ENCODE measurements around the gene HOXD3. TPM values are rescaled to one million over a fixed set of nuclear protein-coding genes. Genes with fewer than 3 reads are reported as not detected.
A peak's percentile ranks its signal among the peaks of the same experiment; 100 is the strongest.

Gene HOXD3
- total RNA-seq, 2 experiments from 2014 or later: not detected

DNA sequence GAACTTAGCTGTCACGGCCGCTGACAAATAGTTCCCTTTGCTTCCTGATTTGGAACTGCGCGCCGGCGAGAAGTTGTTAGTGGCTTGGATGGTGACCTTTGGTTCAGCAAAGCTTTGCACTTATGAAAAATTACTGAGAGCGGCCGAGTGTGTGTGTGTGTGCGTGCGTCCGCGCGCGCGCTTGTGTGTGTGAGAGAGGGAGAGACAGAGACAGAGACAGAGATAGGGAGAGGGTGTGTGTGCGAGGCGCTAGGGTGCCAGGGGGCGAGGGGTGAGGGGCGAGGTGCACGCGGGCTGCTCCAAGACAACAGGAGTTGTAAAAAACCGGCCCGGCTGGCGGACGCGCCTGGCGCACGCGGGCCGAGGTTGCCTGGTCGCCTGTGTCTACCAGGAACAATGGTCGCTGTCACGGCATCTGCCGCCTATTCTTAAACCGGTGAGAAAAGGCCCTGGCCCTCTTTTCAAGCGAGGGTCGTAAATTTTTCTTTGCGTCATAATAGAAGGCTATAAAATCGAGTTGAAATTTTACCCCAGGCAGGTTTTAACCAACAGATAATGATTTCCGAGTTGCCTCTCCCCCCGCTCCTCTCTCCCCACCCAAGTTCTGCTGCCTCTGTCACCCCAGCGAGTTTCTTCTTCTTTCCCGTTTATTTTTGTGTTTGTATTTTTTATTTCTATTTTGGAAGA, 535 bp downstream of the HOXD3 start:
- Mint-ChIP-seq H3K36me3 (ENCODE audit: low read depth) (peaks cover 8% of the 10 kb centered on the region), H3K4me1 (ENCODE audit: low read depth) (peaks cover 11% of the 10 kb centered on the region), H3K27ac (peak overlapping the region; percentile 16), H3K4me3 (peak overlapping the region; percentile 30), H3K9me3 (ENCODE audit: insufficient read depth) (no peaks in the 10 kb centered on the region), H3K27me3 (ENCODE audit: low read depth) (peaks cover 82% of the 10 kb centered on the region)
- DNase-seq (no peak), ATAC-seq (no peak)
- ChIA-PET POLR2A (no interaction called here), CTCF (interaction anchor here (2.1 kb wide), 1 partner anchor 297 kb away, joined by 4 read pairs; no protein-coding TSS in a partner anchor)

DNA sequence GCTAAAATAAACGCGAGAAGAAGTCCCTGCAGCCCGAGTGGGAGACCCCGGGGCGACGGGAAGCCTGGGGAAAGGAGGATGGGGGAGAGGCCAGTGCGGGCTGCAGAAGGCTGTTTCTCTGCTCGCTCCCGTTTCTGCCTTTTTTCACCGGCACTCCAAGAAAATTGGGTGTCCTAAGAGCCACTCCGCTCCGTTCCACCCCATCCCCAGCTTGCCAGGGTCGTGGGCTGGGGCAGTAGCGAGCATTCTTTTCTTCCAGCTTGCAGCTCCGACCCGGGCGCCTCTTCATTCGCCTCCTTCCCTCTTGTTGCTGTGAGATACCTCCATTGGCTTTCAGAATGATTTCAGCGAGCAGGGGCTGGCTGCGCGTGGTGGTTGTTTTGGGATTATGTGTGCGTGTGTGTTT, 1.1 kb downstream of the HOXD3 start:
- DNase-seq (no peak), ATAC-seq (no peak)
- H3K9me3 Mint-ChIP-seq (ENCODE audit: insufficient read depth): no peaks in the 10 kb centered on the region
- peak overlapping the region; percentile 10 for H3K4me3 Mint-ChIP-seq
- ChIA-PET POLR2A (no interaction called here), CTCF (interaction anchor here (2.1 kb wide), 1 partner anchor 297 kb away, joined by 4 read pairs; no protein-coding TSS in a partner anchor)
- H3K36me3 Mint-ChIP-seq (ENCODE audit: low read depth): peaks cover 8% of the 10 kb centered on the region
- peaks cover 81% of the 10 kb centered on the region for H3K27me3 Mint-ChIP-seq (ENCODE audit: low read depth)
- H3K4me1 Mint-ChIP-seq (ENCODE audit: low read depth): peaks cover 11% of the 10 kb centered on the region
- peak overlapping the region; percentile 11 for H3K27ac Mint-ChIP-seq

- Mint-ChIP-seq H3K27ac (no peak overlapping the region), H3K27me3 (ENCODE audit: low read depth) (peaks cover 83% of the 10 kb centered on the region), H3K36me3 (ENCODE audit: low read depth) (peaks cover 8% of the 10 kb centered on the region), H3K4me3 (no peak overlapping the region), H3K4me1 (ENCODE audit: low read depth) (peaks cover 11% of the 10 kb centered on the region), H3K9me3 (ENCODE audit: insufficient read depth) (no peaks in the 10 kb centered on the region)
- ChIA-PET POLR2A (no interaction called here), CTCF (interaction anchor here (1.5 to 2.1 kb wide), 2 partner anchors 20 to 296 kb away, joined by 3 to 4 read pairs; no protein-coding TSS in a partner anchor)
- ATAC-seq (no peak), DNase-seq (no peak)
Observed at GRCh38 chr2:176158855-176159662, 2.0 kb downstream of the HOXD3 start.

GRCh38 chr2:176159663-176160250, 2.6 kb downstream of the HOXD3 start:
- Mint-ChIP-seq H3K36me3 (ENCODE audit: low read depth) (peaks cover 11% of the 10 kb centered on the region), H3K27ac (no peak overlapping the region), H3K27me3 (ENCODE audit: low read depth) (peaks cover 84% of the 10 kb centered on the region), H3K9me3 (ENCODE audit: insufficient read depth) (no peaks in the 10 kb centered on the region), H3K4me1 (ENCODE audit: low read depth) (peaks cover 13% of the 10 kb centered on the region), H3K4me3 (peak overlapping the region; percentile 15)
- ChIA-PET CTCF (interaction anchor here (1.1 to 1.5 kb wide), 3 partner anchors 21 to 394 kb away, joined by 3 read pairs; no protein-coding TSS in a partner anchor), POLR2A (no interaction called here)
- DNase-seq (no peak), ATAC-seq (no peak)

- H3K4me1 Mint-ChIP-seq (ENCODE audit: low read depth): peaks cover 13% of the 10 kb centered on the region
- H3K27me3 Mint-ChIP-seq (ENCODE audit: low read depth): peaks cover 83% of the 10 kb centered on the region
- ATAC-seq (no peak), DNase-seq (no peak)
- H3K9me3 Mint-ChIP-seq (ENCODE audit: insufficient read depth): no peaks in the 10 kb centered on the region
- ChIA-PET POLR2A (no interaction called here), CTCF (interaction anchor here (1.1 to 1.5 kb wide), 3 partner anchors 21 to 394 kb away, joined by 3 read pairs; no protein-coding TSS in a partner anchor)
- H3K4me3 Mint-ChIP-seq: no peak overlapping the region
- H3K36me3 Mint-ChIP-seq (ENCODE audit: low read depth): peaks cover 11% of the 10 kb centered on the region
- no peak overlapping the region for H3K27ac Mint-ChIP-seq
Observed at GRCh38 chr2:176160251-176160985, 3.3 kb downstream of the HOXD3 start.

DNA sequence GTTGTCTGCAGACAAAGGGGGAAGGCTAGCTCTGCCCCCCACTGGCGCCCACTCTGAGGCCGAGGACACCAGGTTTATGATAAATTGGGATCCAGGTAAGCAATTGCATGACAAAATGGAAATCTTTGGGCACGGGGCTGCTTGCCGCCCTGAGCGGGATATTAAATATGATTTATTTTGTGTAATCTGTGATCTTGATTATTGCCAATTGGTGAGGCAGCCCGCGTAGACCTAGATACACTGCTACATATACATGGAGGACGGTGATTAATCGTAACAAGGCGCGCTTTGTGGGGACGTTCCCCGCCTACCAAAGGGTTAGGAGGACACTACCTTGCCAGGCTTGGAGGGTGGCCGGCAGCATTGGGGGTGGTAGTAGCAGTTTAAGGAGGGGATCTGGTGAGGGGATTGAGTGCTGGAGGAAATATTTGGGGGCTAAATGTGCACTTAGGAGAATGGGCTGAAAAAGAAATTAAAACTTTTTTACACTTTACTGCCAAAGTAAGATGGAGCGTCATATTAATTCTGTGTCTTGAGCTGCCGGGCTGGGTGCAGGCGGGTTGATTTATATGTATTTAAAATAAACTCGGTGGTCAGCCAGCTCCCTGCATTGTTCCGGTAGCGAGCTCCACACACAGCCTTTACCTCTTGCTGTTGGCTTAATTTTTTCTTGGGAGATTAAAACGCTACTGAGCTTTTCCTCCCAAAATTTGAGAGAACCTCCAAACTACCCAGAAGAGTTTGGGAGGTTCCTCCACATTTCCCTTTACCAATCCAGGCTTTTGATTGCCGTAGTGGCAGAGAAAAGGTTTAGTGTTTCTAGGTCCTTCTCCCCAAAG, 4.1 kb downstream of the HOXD3 start:
- POLR2A ChIA-PET: interaction anchor here (0.6 to 0.8 kb wide), 2 partner anchors 76 to 103 kb away, joined by 3 read pairs; no protein-coding TSS in a partner anchor
- H3K4me3 Mint-ChIP-seq: no peak overlapping the region
- DNase-seq (no peak), ATAC-seq (no peak)
- peaks cover 13% of the 10 kb centered on the region for H3K4me1 Mint-ChIP-seq (ENCODE audit: low read depth)
- no peak overlapping the region for H3K27ac Mint-ChIP-seq
- H3K9me3 Mint-ChIP-seq (ENCODE audit: insufficient read depth): no peaks in the 10 kb centered on the region
- peaks cover 86% of the 10 kb centered on the region for H3K27me3 Mint-ChIP-seq (ENCODE audit: low read depth)
- peaks cover 11% of the 10 kb centered on the region for H3K36me3 Mint-ChIP-seq (ENCODE audit: low read depth)
- CTCF ChIA-PET: interaction anchor here (1.1 to 2.3 kb wide), 9 partner anchors 20 to 987 kb away, joined by 3 to 17 read pairs (median 5); no protein-coding TSS in a partner anchor

GRCh38 chr2:176161825-176162626, 4.9 kb downstream of the HOXD3 start:
- Mint-ChIP-seq H3K4me3 (no peak overlapping the region), H3K4me1 (ENCODE audit: low read depth) (peaks cover 13% of the 10 kb centered on the region), H3K9me3 (ENCODE audit: insufficient read depth) (no peaks in the 10 kb centered on the region), H3K27ac (no peak overlapping the region), H3K36me3 (ENCODE audit: low read depth) (peaks cover 11% of the 10 kb centered on the region), H3K27me3 (ENCODE audit: low read depth) (peaks cover 86% of the 10 kb centered on the region)
- DNase-seq (no peak), ATAC-seq (no peak)
- ChIA-PET CTCF (interaction anchor here (1.1 to 2.3 kb wide), 9 partner anchors 21 to 987 kb away, joined by 3 to 17 read pairs (median 5); no protein-coding TSS in a partner anchor), POLR2A (interaction anchor here (0.6 to 0.8 kb wide), 2 partner anchors 77 to 103 kb away, joined by 3 read pairs; no protein-coding TSS in a partner anchor)

DNA sequence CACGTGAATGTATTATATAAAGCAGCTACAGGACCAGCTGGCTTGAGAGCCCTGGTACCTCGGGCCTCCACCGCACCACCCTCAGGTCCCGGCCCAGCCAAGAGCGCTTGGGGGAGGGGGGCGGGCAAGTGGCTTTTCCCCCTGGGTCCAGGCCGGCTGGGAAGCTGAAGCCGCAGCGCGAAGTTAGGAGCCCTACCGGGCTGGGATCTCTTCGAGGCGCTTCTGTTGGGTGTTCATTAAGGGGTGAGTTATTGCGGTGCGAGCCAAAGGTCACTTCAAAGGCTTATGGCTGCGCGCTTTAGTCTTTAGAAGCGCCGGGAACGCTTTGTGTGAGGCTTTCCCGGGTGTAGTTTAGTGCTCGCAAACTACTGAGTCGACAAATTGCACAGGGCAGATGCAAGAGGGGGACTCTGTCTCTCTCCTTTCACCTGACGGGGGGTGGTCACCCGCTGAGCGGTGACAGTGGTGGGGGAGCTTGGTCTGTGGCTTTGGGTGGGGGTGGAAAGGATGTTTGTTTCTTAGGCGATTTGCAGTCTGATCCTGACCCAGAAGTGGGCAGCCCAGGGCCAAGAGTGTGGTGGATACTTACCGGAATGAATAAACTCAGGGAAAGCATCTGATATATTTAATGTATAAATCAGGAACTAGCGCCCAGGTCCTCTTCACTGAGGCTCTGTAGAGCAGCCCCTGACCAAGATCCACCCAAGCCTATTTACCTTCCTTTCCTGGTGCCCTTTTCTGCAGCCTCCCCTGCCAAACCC, 6.0 kb downstream of the HOXD3 start:
- no peak for DNase-seq
- Mint-ChIP-seq H3K4me1 (ENCODE audit: low read depth) (peaks cover 8% of the 10 kb centered on the region), H3K4me3 (peak overlapping the region; percentile 16), H3K27me3 (ENCODE audit: low read depth) (peaks cover 87% of the 10 kb centered on the region), H3K36me3 (ENCODE audit: low read depth) (peaks cover 9% of the 10 kb centered on the region), H3K9me3 (ENCODE audit: insufficient read depth) (no peaks in the 10 kb centered on the region), H3K27ac (no peak overlapping the region)
- CTCF ChIA-PET: interaction anchor here (1.3 to 2.3 kb wide), 4 partner anchors 42 to 391 kb away, joined by 3 to 17 read pairs (median 8); no protein-coding TSS in a partner anchor
- POLR2A ChIA-PET: no interaction called here
- ATAC-seq: no peak

GRCh38 chr2:176163672-176164056, 6.6 kb downstream of the HOXD3 start:
- peaks cover 6% of the 10 kb centered on the region for H3K36me3 Mint-ChIP-seq (ENCODE audit: low read depth)
- peaks cover 5% of the 10 kb centered on the region for H3K4me1 Mint-ChIP-seq (ENCODE audit: low read depth)
- H3K9me3 Mint-ChIP-seq (ENCODE audit: insufficient read depth): no peaks in the 10 kb centered on the region
- peak overlapping the region; percentile 17 for H3K4me3 Mint-ChIP-seq
- ATAC-seq: no peak
- peaks cover 82% of the 10 kb centered on the region for H3K27me3 Mint-ChIP-seq (ENCODE audit: low read depth)
- ChIA-PET CTCF (interaction anchor here (1.5 to 2.1 kb wide), 3 partner anchors 36 to 292 kb away, joined by 3 to 7 read pairs (median 4); no protein-coding TSS in a partner anchor), POLR2A (no interaction called here)
- no peak for DNase-seq
- H3K27ac Mint-ChIP-seq: peak overlapping the region; percentile 37
